Measurements from ENCODE around the gene DAB2. TPM values are rescaled to one million over a fixed set of nuclear protein-coding genes. Genes with fewer than 3 reads are reported as not detected.

DAB2 gene
- polyA plus RNA-seq, 1 donor from 2014 or later, result 0.63 TPM

- Histone ChIP-seq H3K9ac (ENCODE audit: low read length) (no peak overlapping the region), H3K9me2 (ENCODE audit: insufficient read depth, low read length) (no peaks in the 10 kb centered on the region), H3F3A (ENCODE audit: insufficient read depth, low read length, poor library complexity, severe bottlenecking) (no peaks in the 10 kb centered on the region), H3K4me3 (ENCODE audit: low read length) (no peak overlapping the region), H3K36me3 (ENCODE audit: insufficient read depth, low read length) (no peaks in the 10 kb centered on the region), H3K79me2 (replicated peaks; ENCODE audit: insufficient read depth, low read length) (no peaks in the 10 kb centered on the region), H3K4me2 (ENCODE audit: low read length) (no peak overlapping the region), H3K27ac (ENCODE audit: low read length) (no peak overlapping the region), H3K27me3 (ENCODE audit: insufficient read depth, low read depth, low read length) (no peaks in the 10 kb centered on the region), H3K9me3 (ENCODE audit: low read length) (no peaks in the 10 kb centered on the region), H2AFZ (ENCODE audit: low read depth, low read length) (no peak overlapping the region), H4K20me1 (ENCODE audit: insufficient read depth) (no peaks in the 10 kb centered on the region)
- TF ChIP-seq EZH2 (IDR thresholded peaks at IDR 0.05; ENCODE audit: borderline replicate concordance, insufficient read depth, low read length, poor library complexity, severe bottlenecking) (no peak), RAD21 (conservative IDR thresholded peaks at IDR 0.05) (no peak), EP300 (conservative IDR thresholded peaks at IDR 0.05; ENCODE audit: poor library complexity, severe bottlenecking) (no peak), TAF1 (IDR thresholded peaks at IDR 0.05; ENCODE audit: low read depth) (no peak), REST (IDR thresholded peaks at IDR 0.05; ENCODE audit: borderline replicate concordance) (no peak), SMC3 (conservative IDR thresholded peaks at IDR 0.05; ENCODE audit: poor library complexity) (no peak), MXI1 (conservative IDR thresholded peaks at IDR 0.05; ENCODE audit: poor library complexity, severe bottlenecking) (no peak), POLR2AphosphoS5 (IDR thresholded peaks at IDR 0.05) (no peak), CTCF (IDR thresholded peaks at IDR 0.05; ENCODE audit: poor library complexity, severe bottlenecking) (no peak)
Observed at GRCh38 chr5:39447968-39448367, 23.2 kb upstream of the DAB2 start.

GRCh38 chr5:39447059-39447458 is 22.3 kb upstream of the DAB2 start:
- H3K9me2 ChIP-seq (ENCODE audit: insufficient read depth, low read length), result no peaks in the 10 kb centered on the region
- H4K20me1 ChIP-seq (ENCODE audit: insufficient read depth), result no peaks in the 10 kb centered on the region
- no peak for TF ChIP-seq RAD21 (conservative IDR thresholded peaks at IDR 0.05)
- no peak for TF ChIP-seq SMC3 (conservative IDR thresholded peaks at IDR 0.05; ENCODE audit: poor library complexity)
- no peak for TF ChIP-seq MXI1 (conservative IDR thresholded peaks at IDR 0.05; ENCODE audit: poor library complexity, severe bottlenecking)
- no peak for TF ChIP-seq TAF1 (IDR thresholded peaks at IDR 0.05; ENCODE audit: low read depth)
- TF ChIP-seq POLR2AphosphoS5 (IDR thresholded peaks at IDR 0.05), result no peak
- no peak for TF ChIP-seq CTCF (IDR thresholded peaks at IDR 0.05; ENCODE audit: poor library complexity, severe bottlenecking)
- TF ChIP-seq EZH2 (IDR thresholded peaks at IDR 0.05; ENCODE audit: borderline replicate concordance, insufficient read depth, low read length, poor library complexity, severe bottlenecking), result no peak
- no peak for TF ChIP-seq EP300 (conservative IDR thresholded peaks at IDR 0.05; ENCODE audit: poor library complexity, severe bottlenecking)
- TF ChIP-seq REST (IDR thresholded peaks at IDR 0.05; ENCODE audit: borderline replicate concordance), result no peak
- no peaks in the 10 kb centered on the region for H3K27me3 ChIP-seq (ENCODE audit: insufficient read depth, low read depth, low read length)
- H3K9me3 ChIP-seq (ENCODE audit: low read length), result no peaks in the 10 kb centered on the region
- H3K27ac ChIP-seq (ENCODE audit: low read length), result no peak overlapping the region
- no peak overlapping the region for H2AFZ ChIP-seq (ENCODE audit: low read depth, low read length)
- no peaks in the 10 kb centered on the region for H3K36me3 ChIP-seq (ENCODE audit: insufficient read depth, low read length)
- no peak overlapping the region for H3K4me2 ChIP-seq (ENCODE audit: low read length)
- no peaks in the 10 kb centered on the region for H3F3A ChIP-seq (ENCODE audit: insufficient read depth, low read length, poor library complexity, severe bottlenecking)
- no peak overlapping the region for H3K4me3 ChIP-seq (ENCODE audit: low read length)
- H3K9ac ChIP-seq (ENCODE audit: low read length), result no peak overlapping the region
- H3K79me2 ChIP-seq (replicated peaks; ENCODE audit: insufficient read depth, low read length), result no peaks in the 10 kb centered on the region
